ENCODE measurements around the gene NR1H2. TPM values are rescaled to one million over a fixed set of nuclear protein-coding genes. Genes with fewer than 3 reads are reported as not detected.

Gene NR1H2
- total RNA-seq, 4 donors from 2014 or later = 73.5 to 93.5 (median 82.0) TPM

GRCh38 chr19:50430888-50431342 is 54.7 kb downstream of the NR1H2 start:
- DNase-seq (ENCODE audit: low spot score) (no peak), ATAC-seq (ENCODE audit: low FRiP score) (no peak)
- no peak for TF ChIP-seq CTCF (IDR thresholded peaks at IDR 0.05)

- ATAC-seq (ENCODE audit: low FRiP score) (peak; percentile 80), DNase-seq (ENCODE audit: low spot score) (peak; percentile 81)
- TF ChIP-seq CTCF (IDR thresholded peaks at IDR 0.05) = no peak
These were observed 55.3 kb downstream of the NR1H2 start for GRCh38 chr19:50431343-50432220.

GRCh38 chr19:50432221-50433028 is 56.2 kb downstream of the NR1H2 start, which contains the start of gene MYBPC2:
Gene MYBPC2 (plus strand): TSS chr19:50432892. CDS start chr19:50432954, 62 bp downstream.
- DNase-seq (ENCODE audit: low spot score) (no peak), ATAC-seq (ENCODE audit: low FRiP score) (peak; percentile 14)
- no peak for TF ChIP-seq CTCF (IDR thresholded peaks at IDR 0.05)

Other genes with a start within 250 kb of the NR1H2 start
- gene IZUMO2, start 213.2 kb upstream of the NR1H2 start, total RNA-seq = not detected
- gene MYH14, start 172.8 kb upstream of the NR1H2 start, total RNA-seq = 10 to 100 TPM in 3 of 4 donors, 1 to 10 TPM in 1; 8.0 to 12.8 (median 10.3) TPM
- gene KCNC3, start 47.1 kb upstream of the NR1H2 start, total RNA-seq = under 1 TPM; 0.28 to 0.72 (median 0.31) TPM
- 1 to 10 TPM in 2 of 4 donors, not detected in 2; 1.3 TPM for gene NAPSA, start 10.8 kb upstream of the NR1H2 start, total RNA-seq
- 10 to 100 TPM; 10.0 to 17.2 (median 11.7) TPM for gene POLD1, start 7.9 kb downstream of the NR1H2 start, total RNA-seq
- gene SPIB, start 42.5 kb downstream of the NR1H2 start, total RNA-seq = under 1 TPM in 1 of 4 donors, not detected in 3; 0.37 TPM
- gene MYBPC2, start 56.4 kb downstream of the NR1H2 start, total RNA-seq = under 1 TPM in 2 of 4 donors, not detected in 2; 0.09 to 0.12 TPM
- 10 to 100 TPM; 41.6 to 52.1 (median 47.5) TPM for gene EMC10, start 100.0 kb downstream of the NR1H2 start, total RNA-seq
- gene GARIN5A, start 100.4 kb downstream of the NR1H2 start, total RNA-seq = 1 to 10 TPM in 1 of 4 donors, not detected in 3; 1.1 TPM
- 10 to 100 TPM; 20.4 to 32.0 (median 23.0) TPM for gene JOSD2, start 134.7 kb downstream of the NR1H2 start, total RNA-seq
- not detected for gene ASPDH, start 137.5 kb downstream of the NR1H2 start, total RNA-seq
- gene LRRC4B, start 192.0 kb downstream of the NR1H2 start, total RNA-seq = 1 to 10 TPM in 3 of 4 donors, under 1 TPM in 1; 0.84 to 1.6 (median 1.4) TPM